Tibial artery (tissue), 4 donors: ENCODE measurements around the gene UBA3.
A peak's percentile ranks its signal among the peaks of the same experiment; 100 is the strongest.

Experiments
- DNase-seq, 2 donors: peaks; one replicate each; pipeline ENCODE4 v3.0.0-alpha.2; 2019
- H3K27ac ChIP-seq, 2 donors: fragments of 200-600 bp; sonication (generic) in 1 of 2; 1 replicate in 1 of 2; 2 replicates in 1 of 2; pipeline ENCODE4 v1.5.1; 2018 to 2019; ENCODE audit warnings: mild to moderate bottlenecking in 1 of 2
- H3K27me3 ChIP-seq, 2 donors: fragments of 200-600 bp; sonication (generic) in 1 of 2; one replicate each; pipeline versions ENCODE4 v1.5.1 to v1.6.0; 2016 to 2019
- H3K36me3 ChIP-seq, 3 donors: fragments of 200-600 bp; sonication (generic) in 2 of 3; one replicate each; pipeline ENCODE4 v1.5.1; 2016 to 2019; ENCODE audit warnings: mild to moderate bottlenecking in 2 of 3
- H3K4me1 ChIP-seq, 4 donors: fragments of 200-600 bp; sonication (generic) in 2 of 4; 1 replicate in 3 of 4; 2 replicates in 1 of 4; pipeline ENCODE4 v1.5.1; 2016 to 2019
- H3K4me3 ChIP-seq, 2 donors: fragments of 200-600 bp; sonication (generic) in 1 of 2; 1 replicate in 1 of 2; 2 replicates in 1 of 2; pipeline ENCODE4 v1.5.1; 2018 to 2019; ENCODE audit warnings: mild to moderate bottlenecking in 2 of 2
- H3K9me3 ChIP-seq, 3 donors: fragments of 200-600 bp; sonication (generic) in 1 of 3; one replicate each; pipeline ENCODE4 v1.5.1; 2016 to 2019
- CTCF ChIP-seq, 2 experiments: fragments of 200-600 bp in 1 of 2; fragments of 450-650 bp in 1 of 2; IDR thresholded peaks; one replicate each; pipeline ENCODE4 v1.5.1; 2017 to 2019; ENCODE audit warnings: antibody characterized with exemption in 2 of 2, mild to moderate bottlenecking in 1 of 2, moderate library complexity in 1 of 2
- intact Hi-C: fragments of 100-400 bp; cut with DNase I; formaldehyde crosslinking; loops from one replicate; pipeline ENCODE4 v1.15.0; 2023; ENCODE audit warnings: low total_unique reads

The UBA3 gene

GRCh38 chr3:69095636-69096035, 15.5 kb upstream of the UBA3 start:
- H3K9me3 ChIP-seq: no peaks in the 10 kb centered on the region
- no peak for DNase-seq
- peak overlapping the region; percentile 74 to 75 for H3K27ac ChIP-seq
- no peak overlapping the region for H3K4me3 ChIP-seq
- H3K36me3 ChIP-seq: no peaks in the 10 kb centered on the region
- peaks cover 0 to 98% (median 67%) of the 10 kb centered on the region in 4 donors for H3K4me1 ChIP-seq
- H3K27me3 ChIP-seq: no peaks in the 10 kb centered on the region
- intact Hi-C loops: no loop called here
- no peak for TF ChIP-seq CTCF (IDR thresholded peaks at IDR 0.05)

- intact Hi-C loops: no loop called here
- no peak for DNase-seq
- no peaks in the 10 kb centered on the region for H3K9me3 ChIP-seq
- peak overlapping the region; percentile 74 to 75 for H3K27ac ChIP-seq
- H3K4me1 ChIP-seq: peaks cover 0 to 99% (median 72%) of the 10 kb centered on the region in 4 donors
- H3K4me3 ChIP-seq: peak overlapping the region in 1 of 2 donors; percentile 15
- no peaks in the 10 kb centered on the region for H3K36me3 ChIP-seq
- H3K27me3 ChIP-seq: no peaks in the 10 kb centered on the region
- TF ChIP-seq CTCF (IDR thresholded peaks at IDR 0.05): no peak
Measured at GRCh38 chr3:69094467-69095205, 14.5 kb upstream of the UBA3 start.

- Histone ChIP-seq H3K9me3 (no peaks in the 10 kb centered on the region), H3K27me3 (no peaks in the 10 kb centered on the region), H3K4me3 (no peak overlapping the region), H3K27ac (peak overlapping the region; percentile 33 to 75), H3K36me3 (no peaks in the 10 kb centered on the region), H3K4me1 (peaks cover 0 to 99% (median 83%) of the 10 kb centered on the region in 4 donors)
- no peak for DNase-seq
- TF ChIP-seq CTCF (IDR thresholded peaks at IDR 0.05): no peak
- intact Hi-C loops: no loop called here
Measured at GRCh38 chr3:69092030-69092516, 11.9 kb upstream of the UBA3 start.

GRCh38 chr3:69091389-69092029, 11.3 kb upstream of the UBA3 start:
- intact Hi-C loops: no loop called here
- Histone ChIP-seq H3K9me3 (no peaks in the 10 kb centered on the region), H3K4me3 (no peak overlapping the region), H3K36me3 (no peaks in the 10 kb centered on the region), H3K4me1 (peaks cover 0 to 98% (median 85%) of the 10 kb centered on the region in 4 donors), H3K27me3 (no peaks in the 10 kb centered on the region), H3K27ac (peak overlapping the region; percentile 33 to 75)
- no peak for DNase-seq
- TF ChIP-seq CTCF (IDR thresholded peaks at IDR 0.05): no peak

GRCh38 chr3:69090021-69090420, 9.9 kb upstream of the UBA3 start:
- intact Hi-C loops: no loop called here
- Histone ChIP-seq H3K36me3 (no peaks in the 10 kb centered on the region), H3K27me3 (no peaks in the 10 kb centered on the region), H3K9me3 (no peaks in the 10 kb centered on the region), H3K27ac (peak overlapping the region; percentile 10 to 93), H3K4me3 (no peak overlapping the region), H3K4me1 (peaks cover 0 to 84% (median 72%) of the 10 kb centered on the region in 4 donors)
- DNase-seq: no peak
- TF ChIP-seq CTCF (IDR thresholded peaks at IDR 0.05): no peak
